Sigmoid colon (tissue), 4 donors: ENCODE measurements around the gene TSPAN9.

Experiments
- CTCF ChIP-seq, 4 experiments: fragments of 450-650 bp in 3 of 4; fragments of 200-600 bp in 1 of 4; IDR thresholded peaks; one replicate each; pipeline ENCODE4 v1.5.1; 2016 to 2019; ENCODE audit warnings: antibody characterized with exemption in 4 of 4, mild to moderate bottlenecking in 3 of 4, moderate library complexity in 2 of 4
- EP300 ChIP-seq, 4 donors: sonication (generic); formaldehyde crosslinking; IDR thresholded peaks; one replicate each; pipeline ENCODE4 v1.6.1; 2017; ENCODE audit warnings: antibody characterized with exemption in 4 of 4
- POLR2A ChIP-seq, 2 donors: fragments of 450-650 bp; IDR thresholded peaks; one replicate each; pipeline ENCODE4 v1.6.1; 2016; ENCODE audit warnings: antibody characterized with exemption in 2 of 2, mild to moderate bottlenecking in 2 of 2, moderate library complexity in 2 of 2
- POLR2AphosphoS5 ChIP-seq, 4 donors: sonication (generic); formaldehyde crosslinking; IDR thresholded peaks; one replicate each; pipeline ENCODE4 v1.6.1; 2017; ENCODE audit warnings: antibody characterized with exemption in 4 of 4

GRCh38 chr12:3187846-3188770, 110.9 kb downstream of the TSPAN9 start:
- TF ChIP-seq CTCF (IDR thresholded peaks at IDR 0.05) (no peak), EP300 (IDR thresholded peaks at IDR 0.05) (no peak), POLR2A (IDR thresholded peaks at IDR 0.05) (no peak), POLR2AphosphoS5 (IDR thresholded peaks at IDR 0.05) (no peak)
